Lung (tissue), 12 donors: Measurements from ENCODE around the gene SGSH. TPM values are rescaled to one million over a fixed set of nuclear protein-coding genes. Genes with fewer than 3 reads are reported as not detected.

Source experiments
- ATAC-seq: fragments of 200-7000 bp; cut with Tn5 transposase; one replicate; pipeline ENCODE4 v1.9.1; 2020; ENCODE audit warnings: moderate number of reproducible peaks; ENCODE audit not compliant: insufficient read depth, low FRiP score
- DNase-seq, 3 donors: peaks; one replicate each; pipeline ENCODE4 v3.0.0-alpha.2; 2013 to 2017
- H3K27ac ChIP-seq, 2 donors: one replicate each; pipeline ENCODE4 v1.5.1; 2013; ENCODE audit warnings: mild to moderate bottlenecking in 2 of 2, moderate library complexity in 2 of 2, control low read depth in 1 of 2, inconsistent platforms in 1 of 2, low read depth in 1 of 2, low read length in 1 of 2
- H3K27me3 ChIP-seq, 3 donors: one replicate each; pipeline ENCODE4 v1.5.1; 2013; ENCODE audit warnings: low read length in 2 of 3; ENCODE audit not compliant: control insufficient read depth in 3 of 3, insufficient read depth in 3 of 3
- H3K36me3 ChIP-seq, 4 donors: one replicate each; pipeline ENCODE4 v1.5.1; 2013; ENCODE audit warnings: low read length in 4 of 4, mild to moderate bottlenecking in 1 of 4, moderate library complexity in 1 of 4; ENCODE audit not compliant: control insufficient read depth in 4 of 4, insufficient read depth in 4 of 4
- H3K4me1 ChIP-seq, 5 donors: one replicate each; pipeline ENCODE4 v1.5.1; 2013; ENCODE audit warnings: low read length in 5 of 5, mild to moderate bottlenecking in 2 of 5, moderate library complexity in 1 of 5; ENCODE audit not compliant: control insufficient read depth in 5 of 5, insufficient read depth in 5 of 5
- H3K4me3 ChIP-seq: one replicate; pipeline ENCODE4 v1.5.1; 2013; ENCODE audit warnings: mild to moderate bottlenecking, control low read depth, moderate library complexity
- H3K9ac ChIP-seq, 2 donors: one replicate each; pipeline ENCODE4 v1.5.1; 2013; ENCODE audit warnings: low read length in 2 of 2, control low read depth in 1 of 2; ENCODE audit not compliant: insufficient read depth in 1 of 2
- H3K9me3 ChIP-seq, 4 donors: one replicate each; pipeline ENCODE4 v1.5.1; 2013; ENCODE audit warnings: low read length in 3 of 4, mild to moderate bottlenecking in 1 of 4, moderate library complexity in 1 of 4; ENCODE audit not compliant: control insufficient read depth in 4 of 4, insufficient read depth in 3 of 4
- CTCF ChIP-seq: IDR thresholded peaks from 2 replicates; pipeline ENCODE4 v1.5.1; 2012; ENCODE audit warnings: mild to moderate bottlenecking; ENCODE audit errors: control extremely low read depth, extremely low read depth
- WGBS, 2 donors: extraction: QIAGEN DNeasy Blood & Tissue Kit; methylation state at CpG; one replicate each; pipeline ENCODE4 v1.1.7; 2013; 5-methylcytosine and 5-hydroxymethylcytosine counted together
- polyA plus RNA-seq, 2 donors: library from polyadenylated mRNA; stranded (reverse); fragments of 200-250 nt; gene quantifications; one replicate each; pipeline ENCODE4 v1.2.1, GENCODE V29; 2013
- total RNA-seq, 2 donors: library from RNA; depleted of rRNA in 1 of 2; stranded (reverse); fragments of >200 nt in 1 of 2; gene quantifications; one replicate each; pipeline ENCODE4 v1.2.1, GENCODE V29; 2014 to 2021
- donor health status: control.
- donor health status: control.
- donor health status: Bipolar disorder and iron deficiency.
- donor health status: healthy.
- donor health status: DM: yes; HTN: yes; CAD: no.

SGSH gene
- total and polyA plus RNA-seq, 4 donors: 27.5 to 75.1 (median 54.1) TPM

- Histone ChIP-seq H3K4me1 (peaks cover 0 to 16% (median 5%) of the 10 kb centered on the region in 5 donors), H3K27me3 (no peaks in the 10 kb centered on the region), H3K9me3 (no peaks in the 10 kb centered on the region), H3K4me3 (no peak overlapping the region), H3K27ac (no peak overlapping the region), H3K36me3 (peaks cover 0 to 7% (median 4%) of the 10 kb centered on the region in 4 donors), H3K9ac (no peak overlapping the region)
- no peak for TF ChIP-seq CTCF
- DNase-seq: no peak
- ATAC-seq: no peak
- WGBS, 2 donors: 92% methylated on average over 18 of the region's 18 CpGs
Measured at GRCh38 chr17:80222376-80223141, 2.4 kb upstream of the SGSH start.

GRCh38 chr17:80221351-80222105 is 1.4 kb upstream of the SGSH start:
- TF ChIP-seq CTCF: no peak
- no peak for ATAC-seq
- Histone ChIP-seq H3K4me1 (peaks cover 0 to 16% (median 5%) of the 10 kb centered on the region in 5 donors), H3K27ac (no peak overlapping the region), H3K9ac (peak overlapping the region; percentile 55 to 56), H3K36me3 (peaks cover 0 to 14% (median 11%) of the 10 kb centered on the region in 4 donors), H3K9me3 (no peaks in the 10 kb centered on the region), H3K27me3 (no peaks in the 10 kb centered on the region), H3K4me3 (peak overlapping the region; percentile 51)
- 83 to 89% methylated on average over 26 to 29 of the region's 29 CpGs for WGBS, 2 donors
- DNase-seq: no peak

GRCh38 chr17:80220736-80221215 is 643 bp upstream of the SGSH start:
- Histone ChIP-seq H3K27ac (no peak overlapping the region), H3K9me3 (no peaks in the 10 kb centered on the region), H3K36me3 (peaks cover 0 to 20% (median 17%) of the 10 kb centered on the region in 4 donors), H3K4me1 (peaks cover 0 to 16% (median 5%) of the 10 kb centered on the region in 5 donors), H3K9ac (peak overlapping the region; percentile 55 to 56), H3K27me3 (no peaks in the 10 kb centered on the region), H3K4me3 (peak overlapping the region; percentile 96)
- peak; percentile 6 for ATAC-seq
- WGBS, 2 donors: 10 to 15% methylated on average over 31 to 41 of the region's 41 CpGs
- TF ChIP-seq CTCF: no peak
- peak; percentile 15 to 34 (median 32) for DNase-seq
